ENCODE results near the gene SPEN. TPM values are rescaled to one million over a fixed set of nuclear protein-coding genes. Genes with fewer than 3 reads are reported as not detected.

Gene SPEN
- total and polyA plus RNA-seq, 11 donors, result 11.0 to 41.5 (median 21.8) TPM

- 97 to 100% (median 98%) methylated on average over 2 of the region's 2 CpGs for WGBS, 4 donors
- no peak for ATAC-seq
These were observed 21.9 kb downstream of the SPEN start for GRCh38 chr1:15869413-15869812.

GRCh38 chr1:15870421-15870820 lies 22.9 kb downstream of the SPEN start:
- DNase-seq, result no peak
- Histone ChIP-seq H3K4me3 (no peak overlapping the region), H3K36me3 (peaks cover 0 to 29% (median 20%) of the 10 kb centered on the region in 9 donors), H3K4me1 (peaks cover 0 to 45% (median 14%) of the 10 kb centered on the region in 12 donors), H3K27me3 (no peaks in the 10 kb centered on the region), H3K9me3 (no peaks in the 10 kb centered on the region), H3K27ac (no peak overlapping the region)
- no peak for ATAC-seq
- TF ChIP-seq POLR2A (IDR thresholded peaks at IDR 0.05), result no peak
- TF ChIP-seq, protein P1, sequence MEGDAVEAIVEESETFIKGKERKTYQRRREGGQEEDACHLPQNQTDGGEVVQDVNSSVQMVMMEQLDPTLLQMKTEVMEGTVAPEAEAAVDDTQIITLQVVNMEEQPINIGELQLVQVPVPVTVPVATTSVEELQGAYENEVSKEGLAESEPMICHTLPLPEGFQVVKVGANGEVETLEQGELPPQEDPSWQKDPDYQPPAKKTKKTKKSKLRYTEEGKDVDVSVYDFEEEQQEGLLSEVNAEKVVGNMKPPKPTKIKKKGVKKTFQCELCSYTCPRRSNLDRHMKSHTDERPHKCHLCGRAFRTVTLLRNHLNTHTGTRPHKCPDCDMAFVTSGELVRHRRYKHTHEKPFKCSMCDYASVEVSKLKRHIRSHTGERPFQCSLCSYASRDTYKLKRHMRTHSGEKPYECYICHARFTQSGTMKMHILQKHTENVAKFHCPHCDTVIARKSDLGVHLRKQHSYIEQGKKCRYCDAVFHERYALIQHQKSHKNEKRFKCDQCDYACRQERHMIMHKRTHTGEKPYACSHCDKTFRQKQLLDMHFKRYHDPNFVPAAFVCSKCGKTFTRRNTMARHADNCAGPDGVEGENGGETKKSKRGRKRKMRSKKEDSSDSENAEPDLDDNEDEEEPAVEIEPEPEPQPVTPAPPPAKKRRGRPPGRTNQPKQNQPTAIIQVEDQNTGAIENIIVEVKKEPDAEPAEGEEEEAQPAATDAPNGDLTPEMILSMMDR (IDR thresholded peaks at IDR 0.05), result no peak
- intact Hi-C loops (cut with DNase I), result no loop called here
- WGBS, 4 donors, result 62 to 79% (median 72%) methylated on average over 1 of the region's 1 CpG

More at GRCh38 chr1:15869413-15869812, 21.9 kb downstream of the SPEN start:
- peaks cover 0 to 43% (median 12%) of the 10 kb centered on the region in 12 donors for H3K4me1 ChIP-seq
- H3K27me3 ChIP-seq, result no peaks in the 10 kb centered on the region
- no peak for DNase-seq
- intact Hi-C loops (cut with DNase I), result no loop called here
- H3K9me3 ChIP-seq, result no peaks in the 10 kb centered on the region
- no peak overlapping the region for H3K4me3 ChIP-seq
- H3K27ac ChIP-seq, result no peak overlapping the region
- peaks cover 0 to 19% (median 18%) of the 10 kb centered on the region in 9 donors for H3K36me3 ChIP-seq
- TF ChIP-seq, protein P1 (IDR thresholded peaks at IDR 0.05), result no peak
- no peak for TF ChIP-seq POLR2A (IDR thresholded peaks at IDR 0.05)

- Histone ChIP-seq H3K27ac (no peak overlapping the region), H3K4me1 (peaks cover 0 to 37% (median 6%) of the 10 kb centered on the region in 12 donors), H3K27me3 (no peaks in the 10 kb centered on the region), H3K9me3 (no peaks in the 10 kb centered on the region), H3K4me3 (no peak overlapping the region), H3K36me3 (peaks cover 0 to 65% (median 42%) of the 10 kb centered on the region in 9 donors)
- DNase-seq, result no peak
- intact Hi-C loops (cut with DNase I), result no loop called here
- ATAC-seq, result no peak
- TF ChIP-seq POLR2A (IDR thresholded peaks at IDR 0.05), result no peak
- TF ChIP-seq, protein P1 (IDR thresholded peaks at IDR 0.05), result no peak
- 39 to 64% (median 46%) methylated on average over 1 of the region's 1 CpG for WGBS, 4 donors
These were observed 27.0 kb downstream of the SPEN start for GRCh38 chr1:15874471-15874870.

GRCh38 chr1:15876357-15877055 lies 29.0 kb downstream of the SPEN start:
- no peak for DNase-seq
- Histone ChIP-seq H3K27me3 (no peaks in the 10 kb centered on the region), H3K4me3 (no peak overlapping the region), H3K36me3 (peaks cover 0 to 77% (median 42%) of the 10 kb centered on the region in 9 donors), H3K27ac (no peak overlapping the region), H3K9me3 (no peaks in the 10 kb centered on the region), H3K4me1 (peaks cover 0 to 29% (median 5%) of the 10 kb centered on the region in 12 donors)
- ATAC-seq, result no peak
- intact Hi-C loops (cut with DNase I), result no loop called here
- TF ChIP-seq, protein P1 (IDR thresholded peaks at IDR 0.05), result no peak
- no peak for TF ChIP-seq POLR2A (IDR thresholded peaks at IDR 0.05)
- WGBS, 4 donors, result 87 to 93% (median 91%) methylated on average over 12 of the region's 12 CpGs
